SK-N-SH (cell line): ENCODE results near the gene LTBP2. TPM values are rescaled to one million over a fixed set of nuclear protein-coding genes. Genes with fewer than 3 reads are reported as not detected.

Source experiments
- ELF1 ChIP-seq: IDR thresholded peaks from 2 replicates; pipeline ENCODE4 v1.4.0; 2012
- FOXM1 ChIP-seq: IDR thresholded peaks from 2 replicates; pipeline ENCODE4 v1.4.0; 2012; ENCODE audit warnings: low read depth, mild to moderate bottlenecking
- GATA2 ChIP-seq: sonication (generic); formaldehyde crosslinking; IDR thresholded peaks from 2 replicates; pipeline ENCODE4 v1.5.0; 2020; ENCODE audit warnings: mild to moderate bottlenecking, missing genetic modification reagents
- JUND ChIP-seq: IDR thresholded peaks from 2 replicates; pipeline ENCODE4 v1.4.0; 2012
- MEF2A ChIP-seq: IDR thresholded peaks from 2 replicates; pipeline ENCODE4 v1.4.0; 2012; ENCODE audit warnings: low read depth, borderline replicate concordance
- NFIC ChIP-seq: IDR thresholded peaks from 2 replicates; pipeline ENCODE4 v1.4.0; 2012; ENCODE audit warnings: borderline replicate concordance
- POLR2AphosphoS5 ChIP-seq: IDR thresholded peaks from 2 replicates; pipeline ENCODE4 v1.6.1; 2012; ENCODE audit warnings: low read depth, low read length
- RCOR1 ChIP-seq: fragments of 150-350 bp; IDR thresholded peaks from 2 replicates; pipeline ENCODE4 v1.6.1; 2017; ENCODE audit warnings: antibody characterized with exemption, low read length
- RFX5 ChIP-seq: IDR thresholded peaks from 2 replicates; pipeline ENCODE4 v1.6.1; 2012; ENCODE audit warnings: mild to moderate bottlenecking, improper control_type of control experiment, low read length
- RXRA ChIP-seq: IDR thresholded peaks from 2 replicates; pipeline ENCODE4 v1.4.0; 2012; ENCODE audit warnings: low read depth, mild to moderate bottlenecking, borderline replicate concordance
- SIN3A ChIP-seq: IDR thresholded peaks from 2 replicates; pipeline ENCODE4 v1.6.1; 2012; ENCODE audit warnings: low read depth, mild to moderate bottlenecking, low read length, moderate library complexity, borderline replicate concordance
- SMC3 ChIP-seq: IDR thresholded peaks from 2 replicates; pipeline ENCODE4 v1.6.1; 2012; ENCODE audit warnings: low read depth, low read length, improper control_type of control experiment
- TAF1 ChIP-seq: IDR thresholded peaks from 2 replicates; pipeline ENCODE4 v1.6.1; 2012; ENCODE audit warnings: low read depth, mild to moderate bottlenecking, low read length, moderate library complexity, borderline replicate concordance
- YY1 ChIP-seq: IDR thresholded peaks from 2 replicates; pipeline ENCODE4 v1.4.0; 2012; ENCODE audit warnings: low read depth, mild to moderate bottlenecking
- polyA plus RNA-seq, 3 experiments: library from polyadenylated mRNA; depleted of rRNA; stranded (reverse); fragments of >200 nt; gene quantifications; 2 replicates each; pipeline ENCODE4 v1.2.3, GENCODE V29; 2012
- TF ChIP-seq, protein P1 (sequence below): IDR thresholded peaks from 2 replicates; pipeline ENCODE4; 2012
- TF ChIP-seq, protein P2 (sequence below): IDR thresholded peaks from 2 replicates; pipeline ENCODE4 v1.4.0; 2012; ENCODE audit warnings: low read depth, borderline replicate concordance
- TF ChIP-seq, protein P3 (sequence below): IDR thresholded peaks from 2 replicates; pipeline ENCODE4 v1.6.1; 2012; ENCODE audit warnings: mild to moderate bottlenecking, low read depth, low read length, moderate library complexity

The LTBP2 gene
- polyA plus RNA-seq, 1 of the 3 experiments (the other 2 are of a cell fraction): 58.8 TPM

DNA sequence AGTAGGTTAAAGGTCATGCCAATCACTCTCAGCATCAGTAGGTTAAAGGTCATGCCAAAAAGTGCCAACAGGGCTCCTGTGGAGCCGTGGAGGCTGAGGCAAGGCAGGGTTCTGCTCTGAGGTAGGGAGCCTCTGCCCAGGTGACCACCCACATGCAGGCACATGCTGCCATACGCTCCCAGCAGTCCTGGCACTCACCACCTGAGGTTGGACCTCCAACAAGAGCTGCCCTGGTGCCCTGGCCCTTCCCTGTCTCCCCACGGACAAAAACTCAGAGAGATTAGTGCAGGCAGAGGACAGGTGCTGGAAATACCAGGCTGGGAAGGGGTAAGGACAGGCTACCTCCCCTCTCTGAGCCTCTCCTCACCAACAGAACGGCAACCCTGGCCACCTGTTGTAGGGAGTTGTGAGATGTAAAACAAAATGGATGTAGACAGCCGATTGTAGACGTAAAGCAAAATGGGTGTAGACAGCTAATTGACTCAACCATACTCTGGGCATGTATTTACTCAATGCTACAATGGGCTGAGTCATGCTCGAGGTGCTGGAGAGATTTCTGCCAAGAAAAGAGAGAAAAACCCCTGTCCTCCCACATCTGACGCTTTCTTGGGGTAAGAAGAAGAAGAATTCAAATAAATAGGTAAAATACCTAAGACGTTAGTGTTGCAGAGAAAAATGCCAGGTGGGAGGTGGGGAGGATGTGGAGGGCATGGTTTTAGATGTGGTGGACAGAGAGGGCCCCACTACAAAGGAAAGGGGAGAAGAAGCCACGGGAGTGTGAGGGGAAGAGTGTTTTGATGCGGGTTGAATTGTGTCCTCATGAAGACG is 32.4 kb downstream of the LTBP2 start (continued):
- TF ChIP-seq, protein P1, sequence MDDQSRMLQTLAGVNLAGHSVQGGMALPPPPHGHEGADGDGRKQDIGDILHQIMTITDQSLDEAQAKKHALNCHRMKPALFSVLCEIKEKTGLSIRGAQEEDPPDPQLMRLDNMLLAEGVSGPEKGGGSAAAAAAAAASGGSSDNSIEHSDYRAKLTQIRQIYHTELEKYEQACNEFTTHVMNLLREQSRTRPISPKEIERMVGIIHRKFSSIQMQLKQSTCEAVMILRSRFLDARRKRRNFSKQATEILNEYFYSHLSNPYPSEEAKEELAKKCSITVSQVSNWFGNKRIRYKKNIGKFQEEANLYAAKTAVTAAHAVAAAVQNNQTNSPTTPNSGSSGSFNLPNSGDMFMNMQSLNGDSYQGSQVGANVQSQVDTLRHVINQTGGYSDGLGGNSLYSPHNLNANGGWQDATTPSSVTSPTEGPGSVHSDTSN: peak; percentile 88
- TF ChIP-seq RCOR1 (no peak), RFX5 (no peak), ELF1 (no peak), GATA2 (CRISPR knock-in tag) (no peak), TAF1 (no peak), JUND (peak; percentile 80; the same call in 1 of the 2 replicates), FOXM1 (no peak), POLR2AphosphoS5 (peak; percentile 22; the same call in 1 of the 2 replicates), SMC3 (no peak), RXRA (no peak), YY1 (no peak), NFIC (peak; percentile 77), MEF2A (no peak), SIN3A (no peak)
- TF ChIP-seq, protein P2, sequence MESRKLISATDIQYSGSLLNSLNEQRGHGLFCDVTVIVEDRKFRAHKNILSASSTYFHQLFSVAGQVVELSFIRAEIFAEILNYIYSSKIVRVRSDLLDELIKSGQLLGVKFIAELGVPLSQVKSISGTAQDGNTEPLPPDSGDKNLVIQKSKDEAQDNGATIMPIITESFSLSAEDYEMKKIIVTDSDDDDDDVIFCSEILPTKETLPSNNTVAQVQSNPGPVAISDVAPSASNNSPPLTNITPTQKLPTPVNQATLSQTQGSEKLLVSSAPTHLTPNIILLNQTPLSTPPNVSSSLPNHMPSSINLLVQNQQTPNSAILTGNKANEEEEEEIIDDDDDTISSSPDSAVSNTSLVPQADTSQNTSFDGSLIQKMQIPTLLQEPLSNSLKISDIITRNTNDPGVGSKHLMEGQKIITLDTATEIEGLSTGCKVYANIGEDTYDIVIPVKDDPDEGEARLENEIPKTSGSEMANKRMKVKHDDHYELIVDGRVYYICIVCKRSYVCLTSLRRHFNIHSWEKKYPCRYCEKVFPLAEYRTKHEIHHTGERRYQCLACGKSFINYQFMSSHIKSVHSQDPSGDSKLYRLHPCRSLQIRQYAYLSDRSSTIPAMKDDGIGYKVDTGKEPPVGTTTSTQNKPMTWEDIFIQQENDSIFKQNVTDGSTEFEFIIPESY: no peak
- TF ChIP-seq, protein P3, sequence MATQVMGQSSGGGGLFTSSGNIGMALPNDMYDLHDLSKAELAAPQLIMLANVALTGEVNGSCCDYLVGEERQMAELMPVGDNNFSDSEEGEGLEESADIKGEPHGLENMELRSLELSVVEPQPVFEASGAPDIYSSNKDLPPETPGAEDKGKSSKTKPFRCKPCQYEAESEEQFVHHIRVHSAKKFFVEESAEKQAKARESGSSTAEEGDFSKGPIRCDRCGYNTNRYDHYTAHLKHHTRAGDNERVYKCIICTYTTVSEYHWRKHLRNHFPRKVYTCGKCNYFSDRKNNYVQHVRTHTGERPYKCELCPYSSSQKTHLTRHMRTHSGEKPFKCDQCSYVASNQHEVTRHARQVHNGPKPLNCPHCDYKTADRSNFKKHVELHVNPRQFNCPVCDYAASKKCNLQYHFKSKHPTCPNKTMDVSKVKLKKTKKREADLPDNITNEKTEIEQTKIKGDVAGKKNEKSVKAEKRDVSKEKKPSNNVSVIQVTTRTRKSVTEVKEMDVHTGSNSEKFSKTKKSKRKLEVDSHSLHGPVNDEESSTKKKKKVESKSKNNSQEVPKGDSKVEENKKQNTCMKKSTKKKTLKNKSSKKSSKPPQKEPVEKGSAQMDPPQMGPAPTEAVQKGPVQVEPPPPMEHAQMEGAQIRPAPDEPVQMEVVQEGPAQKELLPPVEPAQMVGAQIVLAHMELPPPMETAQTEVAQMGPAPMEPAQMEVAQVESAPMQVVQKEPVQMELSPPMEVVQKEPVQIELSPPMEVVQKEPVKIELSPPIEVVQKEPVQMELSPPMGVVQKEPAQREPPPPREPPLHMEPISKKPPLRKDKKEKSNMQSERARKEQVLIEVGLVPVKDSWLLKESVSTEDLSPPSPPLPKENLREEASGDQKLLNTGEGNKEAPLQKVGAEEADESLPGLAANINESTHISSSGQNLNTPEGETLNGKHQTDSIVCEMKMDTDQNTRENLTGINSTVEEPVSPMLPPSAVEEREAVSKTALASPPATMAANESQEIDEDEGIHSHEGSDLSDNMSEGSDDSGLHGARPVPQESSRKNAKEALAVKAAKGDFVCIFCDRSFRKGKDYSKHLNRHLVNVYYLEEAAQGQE: no peak
